Neural progenitor cell (in vitro differentiated cells): Measurements from ENCODE around the gene COG5. TPM values are rescaled to one million over a fixed set of nuclear protein-coding genes. Genes with fewer than 3 reads are reported as not detected.
A peak's percentile ranks its signal among the peaks of the same experiment; 100 is the strongest.

Experiments used
- DNase-seq: peaks from one replicate; pipeline ENCODE4 v3.0.0-alpha.2; 2016; ENCODE audit warnings: low spot score
- H2AFZ ChIP-seq: fragments of 200-600 bp; sonication (generic); replicated peaks from 2 replicates; pipeline ENCODE4 v1.6.1; 2016; ENCODE audit warnings: antibody characterized with exemption
- H3F3A ChIP-seq: fragments of 200-600 bp; sonication (generic); 2 replicates; pipeline ENCODE4 v1.6.1; 2016; ENCODE audit warnings: antibody characterized with exemption, low read depth
- H3K27ac ChIP-seq: fragments of 200-600 bp; sonication (generic); 2 replicates; pipeline ENCODE4 v1.5.1; 2016; ENCODE audit warnings: mild to moderate bottlenecking
- H3K27me3 ChIP-seq: fragments of 200-600 bp; sonication (generic); 2 replicates; pipeline ENCODE4 v1.6.1; 2016; ENCODE audit warnings: mild to moderate bottlenecking, moderate library complexity
- H3K36me3 ChIP-seq: fragments of 200-600 bp; sonication (generic); 2 replicates; pipeline ENCODE4 v1.5.1; 2016
- H3K4me1 ChIP-seq: fragments of 200-600 bp; sonication (generic); 2 replicates; pipeline ENCODE4 v1.6.1; 2016; ENCODE audit warnings: mixed run types
- H3K4me2 ChIP-seq: fragments of 200-600 bp; sonication (generic); 2 replicates; pipeline ENCODE4 v1.6.1; 2016
- H3K4me3 ChIP-seq: fragments of 200-600 bp; sonication (generic); 2 replicates; pipeline ENCODE4 v1.5.1; 2016
- H3K79me2 ChIP-seq: fragments of 200-600 bp; sonication (generic); 2 replicates; pipeline ENCODE4 v1.6.1; 2016; ENCODE audit warnings: low read depth
- H3K9ac ChIP-seq: fragments of 200-600 bp; sonication (generic); 2 replicates; pipeline ENCODE4 v1.6.1; 2016
- H3K9me3 ChIP-seq: fragments of 200-600 bp; sonication (generic); 2 replicates; pipeline ENCODE4 v1.5.1; 2016; ENCODE audit warnings: low read depth
- H4K20me1 ChIP-seq: fragments of 200-600 bp; sonication (generic); 2 replicates; pipeline ENCODE4 v1.6.1; 2016; ENCODE audit warnings: low read depth
- H3K27ac Mint-ChIP-seq: 3 replicates; pipeline ENCODE4 v1.8.0; 2021; ENCODE audit warnings: mixed read lengths
- H3K27me3 Mint-ChIP-seq: 2 replicates; pipeline ENCODE4 v1.8.0; 2022; ENCODE audit warnings: low read depth, mild to moderate bottlenecking, inconsistent platforms, moderate library complexity, mixed read lengths; ENCODE audit not compliant: insufficient read depth
- H3K36me3 Mint-ChIP-seq: 3 replicates; pipeline ENCODE4 v1.8.0; 2021; ENCODE audit warnings: mixed read lengths
- H3K4me1 Mint-ChIP-seq: 3 replicates; pipeline ENCODE4 v1.8.0; 2021; ENCODE audit warnings: mixed read lengths
- H3K4me3 Mint-ChIP-seq: 3 replicates; pipeline ENCODE4 v1.8.0; 2021; ENCODE audit warnings: mild to moderate bottlenecking, moderate library complexity, mixed read lengths
- H3K9me3 Mint-ChIP-seq: 3 replicates; pipeline ENCODE4 v1.8.0; 2020; ENCODE audit warnings: mixed read lengths
- CTCF ChIP-seq: fragments of 200-600 bp; sonication (generic); IDR thresholded peaks from 2 replicates; pipeline ENCODE4 v1.5.1; 2017; ENCODE audit warnings: antibody characterized with exemption, mild to moderate bottlenecking
- EZH2 ChIP-seq: fragments of 200-600 bp; sonication (generic); IDR thresholded peaks from 2 replicates; pipeline ENCODE4 v1.6.1; 2017; ENCODE audit warnings: antibody characterized with exemption, mild to moderate bottlenecking, moderate library complexity
- EZH2phosphoT487 ChIP-seq: fragments of 200-600 bp; sonication (generic); IDR thresholded peaks from 2 replicates; pipeline ENCODE4 v1.6.1; 2017; ENCODE audit warnings: antibody characterized with exemption
- total RNA-seq: library from RNA; depleted of rRNA; stranded (reverse); fragments of >200 nt; gene quantifications from 2 replicates; pipeline ENCODE4 v1.2.3, GENCODE V29; 2015; ENCODE audit warnings: low replicate concordance

Gene COG5
- total RNA-seq, 1 donor from 2014 or later, result 90.5 TPM

- Histone ChIP-seq H3K79me2 (no peaks in the 10 kb centered on the region), H3K9me3 (no peaks in the 10 kb centered on the region), H3F3A (no peaks in the 10 kb centered on the region), H4K20me1 (no peaks in the 10 kb centered on the region), H3K27me3 (no peaks in the 10 kb centered on the region), H3K4me3 (no peak overlapping the region), H3K4me1 (no peaks in the 10 kb centered on the region), H2AFZ (no peak overlapping the region), H3K9ac (no peak overlapping the region), H3K4me2 (no peak overlapping the region), H3K27ac (no peak overlapping the region), H3K36me3 (no peaks in the 10 kb centered on the region)
- H3K36me3 Mint-ChIP-seq, result peaks cover 2% of the 10 kb centered on the region
- no peak overlapping the region for H3K4me3 Mint-ChIP-seq
- DNase-seq, result no peak
- no peak for TF ChIP-seq EZH2phosphoT487
- TF ChIP-seq CTCF, result no peak
- no peak for TF ChIP-seq EZH2
- H3K27ac Mint-ChIP-seq, result no peak overlapping the region
- H3K9me3 Mint-ChIP-seq, result no peaks in the 10 kb centered on the region
- H3K27me3 Mint-ChIP-seq, result no peaks in the 10 kb centered on the region
- no peaks in the 10 kb centered on the region for H3K4me1 Mint-ChIP-seq
Measured at GRCh38 chr7:107276220-107276827, 287.4 kb downstream of the COG5 start.

DNA sequence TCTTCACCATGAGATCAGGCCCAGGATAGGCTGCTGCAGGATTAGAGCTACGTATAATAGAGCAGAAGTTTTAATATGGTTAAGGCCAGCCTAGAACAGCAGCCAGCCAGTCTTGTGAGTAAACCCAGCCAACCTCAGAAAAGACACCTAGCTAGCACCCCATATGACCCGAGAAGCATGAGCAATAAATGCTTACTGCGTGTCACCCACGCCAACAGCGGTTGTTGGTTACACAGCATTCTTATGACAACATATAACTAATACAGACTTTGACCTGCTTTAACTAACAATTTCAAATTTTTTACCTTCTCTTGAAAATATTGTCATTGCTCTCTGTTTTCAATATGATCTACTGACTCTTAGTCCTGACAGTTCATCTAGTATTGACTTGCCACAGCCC is 289.2 kb downstream of the COG5 start:
- H3K79me2 ChIP-seq, result no peaks in the 10 kb centered on the region
- no peak overlapping the region for H3K27ac ChIP-seq
- no peak for DNase-seq
- Mint-ChIP-seq H3K27ac (peak overlapping the region; percentile 34), H3K36me3 (peaks cover 2% of the 10 kb centered on the region), H3K4me1 (no peaks in the 10 kb centered on the region), H3K9me3 (no peaks in the 10 kb centered on the region), H3K4me3 (no peak overlapping the region), H3K27me3 (no peaks in the 10 kb centered on the region)
- no peaks in the 10 kb centered on the region for H3K4me1 ChIP-seq
- TF ChIP-seq EZH2 (no peak), CTCF (no peak), EZH2phosphoT487 (no peak)
- H2AFZ ChIP-seq, result no peak overlapping the region
- H3K9ac ChIP-seq, result no peak overlapping the region
- H3K4me2 ChIP-seq, result no peak overlapping the region
- H3K4me3 ChIP-seq, result no peak overlapping the region
- no peaks in the 10 kb centered on the region for H3K27me3 ChIP-seq
- no peaks in the 10 kb centered on the region for H4K20me1 ChIP-seq
- H3F3A ChIP-seq, result no peaks in the 10 kb centered on the region
- no peaks in the 10 kb centered on the region for H3K9me3 ChIP-seq
- H3K36me3 ChIP-seq, result no peaks in the 10 kb centered on the region

DNA sequence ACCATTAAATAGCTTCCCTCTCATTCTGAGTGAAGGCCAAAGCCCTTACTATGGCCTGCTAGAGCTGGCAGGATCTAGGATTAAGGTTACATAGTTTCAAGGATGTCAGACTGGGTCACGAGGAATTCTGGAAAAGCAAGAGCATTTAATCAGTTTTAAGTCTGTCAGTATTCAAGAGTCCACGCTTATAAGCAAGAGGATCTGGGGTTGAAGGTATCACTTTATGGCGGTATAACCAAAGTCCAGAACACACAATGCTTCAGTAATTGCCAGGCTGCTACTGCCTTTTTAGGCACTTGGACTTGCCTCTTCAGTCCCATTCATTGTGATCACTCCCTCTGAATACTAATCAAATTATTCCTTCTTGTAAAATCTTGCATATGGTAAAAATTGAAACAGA is 293.9 kb downstream of the COG5 start:
- Mint-ChIP-seq H3K4me1 (no peaks in the 10 kb centered on the region), H3K9me3 (no peaks in the 10 kb centered on the region), H3K27me3 (no peaks in the 10 kb centered on the region), H3K27ac (no peak overlapping the region), H3K4me3 (no peak overlapping the region), H3K36me3 (peaks cover 2% of the 10 kb centered on the region)
- Histone ChIP-seq H3K36me3 (no peaks in the 10 kb centered on the region), H3K9me3 (no peaks in the 10 kb centered on the region), H3K9ac (no peak overlapping the region), H3K4me3 (no peak overlapping the region), H2AFZ (no peak overlapping the region), H3K27ac (no peak overlapping the region), H3F3A (no peaks in the 10 kb centered on the region), H4K20me1 (no peaks in the 10 kb centered on the region), H3K79me2 (no peaks in the 10 kb centered on the region), H3K4me2 (no peak overlapping the region), H3K4me1 (no peaks in the 10 kb centered on the region), H3K27me3 (no peaks in the 10 kb centered on the region)
- DNase-seq, result no peak
- TF ChIP-seq EZH2phosphoT487, result no peak
- TF ChIP-seq CTCF, result no peak
- no peak for TF ChIP-seq EZH2
